ENCODE results near the gene LPAR5.

LPAR5 gene

GRCh38 chr12:6608592-6609281 lies 27.0 kb downstream of the LPAR5 start:
- peaks cover 18% of the 10 kb centered on the region for H3K4me1 ChIP-seq (ENCODE audit: control insufficient read depth, low read depth, low read length)
- H3K4me3 ChIP-seq (ENCODE audit: low read length), result no peak overlapping the region
- H2AK5ac ChIP-seq (ENCODE audit: low read length), result no peak overlapping the region
- no peak overlapping the region for H3K23ac ChIP-seq (ENCODE audit: low read length)
- H2BK5ac ChIP-seq (ENCODE audit: low read length), result no peak overlapping the region
- peak; percentile 60 for DNase-seq
- H4K5ac ChIP-seq (ENCODE audit: low read length), result no peak overlapping the region
- H3K27me3 ChIP-seq (ENCODE audit: insufficient read depth, low read length, poor library complexity), result no peaks in the 10 kb centered on the region
- no peak overlapping the region for H3K18ac ChIP-seq (ENCODE audit: low read length)
- no peak overlapping the region for H3K4ac ChIP-seq (ENCODE audit: low read depth, low read length)
- H2BK15ac ChIP-seq (replicated peaks; ENCODE audit: low read depth), result no peak overlapping the region
- WGBS (ENCODE audit: extremely low coverage, insufficient coverage, low lambda C conversion rate), result no CpG with 5 or more reads among the region's 8 CpGs
- H3K27ac ChIP-seq (ENCODE audit: low read depth, low read length), result no peak overlapping the region
- H3K56ac ChIP-seq (ENCODE audit: low read length), result no peak overlapping the region
- no peak overlapping the region for H3K4me2 ChIP-seq (ENCODE audit: low read length)
- no peak overlapping the region for H3K9ac ChIP-seq (ENCODE audit: low read length)
- no peak overlapping the region for H2BK120ac ChIP-seq (ENCODE audit: low read depth, low read length)
- peaks cover 8% of the 10 kb centered on the region for H3K79me1 ChIP-seq (ENCODE audit: low read length)
- H4K8ac ChIP-seq (ENCODE audit: low read depth, low read length), result no peak overlapping the region
- no peaks in the 10 kb centered on the region for H3K36me3 ChIP-seq (ENCODE audit: control insufficient read depth, insufficient read depth, low read length)
- peaks cover 26% of the 10 kb centered on the region for H3K79me2 ChIP-seq (ENCODE audit: control insufficient read depth, insufficient read depth, low read length)

GRCh38 chr12:6607751-6608591 lies 27.8 kb downstream of the LPAR5 start:
- Histone ChIP-seq H3K27me3 (ENCODE audit: insufficient read depth, low read length, poor library complexity) (no peaks in the 10 kb centered on the region), H3K27ac (ENCODE audit: low read depth, low read length) (no peak overlapping the region), H4K5ac (ENCODE audit: low read length) (no peak overlapping the region), H2BK15ac (replicated peaks; ENCODE audit: low read depth) (no peak overlapping the region), H3K79me2 (ENCODE audit: control insufficient read depth, insufficient read depth, low read length) (peaks cover 32% of the 10 kb centered on the region), H3K9ac (ENCODE audit: low read length) (no peak overlapping the region), H2AK5ac (ENCODE audit: low read length) (no peak overlapping the region), H3K36me3 (ENCODE audit: control insufficient read depth, insufficient read depth, low read length) (no peaks in the 10 kb centered on the region), H3K18ac (ENCODE audit: low read length) (no peak overlapping the region), H3K4me2 (ENCODE audit: low read length) (no peak overlapping the region), H3K4me3 (ENCODE audit: low read length) (no peak overlapping the region), H3K4ac (ENCODE audit: low read depth, low read length) (no peak overlapping the region), H3K4me1 (ENCODE audit: control insufficient read depth, low read depth, low read length) (peaks cover 18% of the 10 kb centered on the region), H2BK5ac (ENCODE audit: low read length) (no peak overlapping the region), H2BK120ac (ENCODE audit: low read depth, low read length) (no peak overlapping the region), H3K56ac (ENCODE audit: low read length) (no peak overlapping the region), H4K8ac (ENCODE audit: low read depth, low read length) (no peak overlapping the region), H3K79me1 (ENCODE audit: low read length) (peaks cover 10% of the 10 kb centered on the region), H3K23ac (ENCODE audit: low read length) (no peak overlapping the region)
- WGBS (ENCODE audit: extremely low coverage, insufficient coverage, low lambda C conversion rate), result 100% methylated on average over 1 of the region's 8 CpGs
- peak; percentile 70 for DNase-seq

DNA sequence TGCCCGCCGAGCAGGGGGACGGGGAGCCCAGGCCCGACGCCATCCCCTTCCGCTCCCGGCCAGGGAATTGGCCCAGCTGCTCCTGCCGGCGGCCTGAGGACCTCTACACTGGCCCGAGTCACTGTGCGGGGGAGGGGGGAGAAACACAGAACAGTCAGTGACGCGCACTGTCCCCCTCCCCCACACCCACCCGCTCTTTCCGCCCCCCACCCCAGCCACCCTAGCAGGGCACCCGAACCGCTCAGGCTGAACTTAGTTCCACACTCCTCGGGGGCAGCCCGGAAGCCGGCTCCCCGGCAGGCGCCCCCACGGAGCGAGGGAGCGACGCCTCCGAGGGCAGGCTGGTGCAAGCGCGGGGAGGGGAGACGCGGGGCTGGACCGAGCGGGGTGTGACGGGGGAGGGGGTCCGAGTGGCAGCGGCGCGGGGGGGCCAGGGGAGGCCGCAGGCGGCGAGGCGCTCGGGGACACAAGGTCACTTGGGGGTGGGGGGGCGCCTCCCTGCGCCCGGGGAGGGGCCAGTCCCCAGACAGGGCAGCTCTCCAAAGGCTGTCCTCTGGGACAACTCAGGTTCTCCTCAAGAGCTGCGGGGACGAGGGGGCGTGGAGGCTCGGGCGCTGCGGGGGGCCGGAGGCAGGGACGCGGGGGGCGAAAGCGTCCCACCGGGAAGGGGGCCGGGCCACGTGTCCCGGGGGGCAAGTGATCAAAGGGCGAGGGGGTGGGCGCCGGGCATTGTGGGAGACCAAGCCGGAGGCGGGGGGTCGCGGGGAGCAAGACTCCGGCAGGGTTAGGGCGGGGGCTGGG lies 29.2 kb downstream of the LPAR5 start:
- peak; percentile 68 for DNase-seq
- Histone ChIP-seq H3K27ac (ENCODE audit: low read depth, low read length) (peak overlapping the region; percentile 76), H3K18ac (ENCODE audit: low read length) (peak overlapping the region; percentile 99), H3K36me3 (ENCODE audit: control insufficient read depth, insufficient read depth, low read length) (peaks cover 6% of the 10 kb centered on the region), H3K9ac (ENCODE audit: low read length) (peak overlapping the region; percentile 88), H3K4me3 (ENCODE audit: low read length) (peak overlapping the region; percentile 39), H3K27me3 (ENCODE audit: insufficient read depth, low read length, poor library complexity) (no peaks in the 10 kb centered on the region), H2BK120ac (ENCODE audit: low read depth, low read length) (peak overlapping the region; percentile 83), H3K56ac (ENCODE audit: low read length) (peak overlapping the region; percentile 73), H3K23ac (ENCODE audit: low read length) (no peak overlapping the region), H3K4me2 (ENCODE audit: low read length) (peak overlapping the region; percentile 49), H4K8ac (ENCODE audit: low read depth, low read length) (peak overlapping the region; percentile 17), H4K5ac (ENCODE audit: low read length) (no peak overlapping the region), H3K79me1 (ENCODE audit: low read length) (peaks cover 14% of the 10 kb centered on the region), H2BK5ac (ENCODE audit: low read length) (no peak overlapping the region), H3K4me1 (ENCODE audit: control insufficient read depth, low read depth, low read length) (peaks cover 12% of the 10 kb centered on the region), H2AK5ac (ENCODE audit: low read length) (no peak overlapping the region), H2BK15ac (replicated peaks; ENCODE audit: low read depth) (no peak overlapping the region), H3K4ac (ENCODE audit: low read depth, low read length) (peak overlapping the region; percentile 90), H3K79me2 (ENCODE audit: control insufficient read depth, insufficient read depth, low read length) (peaks cover 40% of the 10 kb centered on the region)
- WGBS (ENCODE audit: extremely low coverage, insufficient coverage, low lambda C conversion rate), result no CpG with 5 or more reads among the region's 70 CpGs

DNA sequence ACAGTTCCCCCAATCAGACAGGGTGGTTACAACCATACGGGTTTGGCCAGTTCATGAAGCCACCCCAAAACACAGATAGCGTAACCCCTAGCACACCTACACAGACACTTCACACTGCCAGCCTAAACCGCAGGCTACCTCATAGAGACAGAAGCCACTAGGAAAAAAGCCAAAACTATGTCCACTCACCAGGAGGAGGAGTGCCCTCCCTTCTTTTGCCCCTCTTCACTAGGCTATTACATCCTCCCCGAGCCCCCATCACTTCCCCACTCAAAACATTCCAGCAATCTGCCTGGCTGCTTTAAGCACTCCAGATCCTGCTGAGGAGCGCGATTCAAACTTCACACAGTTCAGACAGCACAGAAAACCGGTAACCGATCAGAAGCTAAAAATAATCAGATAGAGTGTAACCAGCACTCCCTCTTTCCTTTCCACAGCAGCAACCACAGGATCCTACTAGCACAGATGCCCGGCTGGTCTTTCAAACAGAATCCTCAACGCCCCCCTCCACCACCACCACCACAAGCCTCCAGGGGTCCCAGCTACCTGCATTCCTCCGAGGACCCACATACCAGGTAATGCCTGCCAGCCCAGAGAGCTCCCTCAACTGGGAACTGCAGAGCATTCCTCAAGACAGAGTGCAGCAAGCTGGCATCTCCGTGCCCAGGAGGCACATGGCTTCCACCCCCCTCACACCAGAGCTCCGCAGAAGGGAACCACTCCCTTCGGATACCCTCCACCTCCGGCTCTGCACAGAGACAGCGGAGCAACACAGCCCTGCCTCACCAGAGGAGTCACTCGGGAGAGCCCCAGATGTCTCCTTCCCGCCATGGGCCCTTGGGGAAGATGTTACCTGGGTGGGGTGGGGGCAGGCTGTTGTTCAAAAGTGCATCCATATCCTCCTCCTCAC lies 30.1 kb downstream of the LPAR5 start:
- Histone ChIP-seq H2AK5ac (ENCODE audit: low read length) (no peak overlapping the region), H3K4me2 (ENCODE audit: low read length) (peak overlapping the region; percentile 49), H3K56ac (ENCODE audit: low read length) (peak overlapping the region; percentile 73), H3K36me3 (ENCODE audit: control insufficient read depth, insufficient read depth, low read length) (peaks cover 12% of the 10 kb centered on the region), H3K27me3 (ENCODE audit: insufficient read depth, low read length, poor library complexity) (no peaks in the 10 kb centered on the region), H4K8ac (ENCODE audit: low read depth, low read length) (no peak overlapping the region), H3K18ac (ENCODE audit: low read length) (peak overlapping the region; percentile 99), H3K9ac (ENCODE audit: low read length) (peak overlapping the region; percentile 71), H3K4me3 (ENCODE audit: low read length) (peak overlapping the region; percentile 39), H2BK5ac (ENCODE audit: low read length) (no peak overlapping the region), H3K79me1 (ENCODE audit: low read length) (peaks cover 18% of the 10 kb centered on the region), H3K79me2 (ENCODE audit: control insufficient read depth, insufficient read depth, low read length) (peaks cover 40% of the 10 kb centered on the region), H3K4ac (ENCODE audit: low read depth, low read length) (no peak overlapping the region), H2BK15ac (replicated peaks; ENCODE audit: low read depth) (no peak overlapping the region), H2BK120ac (ENCODE audit: low read depth, low read length) (no peak overlapping the region), H3K27ac (ENCODE audit: low read depth, low read length) (peak overlapping the region; percentile 41), H4K5ac (ENCODE audit: low read length) (no peak overlapping the region), H3K23ac (ENCODE audit: low read length) (peak overlapping the region; percentile 83), H3K4me1 (ENCODE audit: control insufficient read depth, low read depth, low read length) (peaks cover 12% of the 10 kb centered on the region)
- peak; percentile 49 for DNase-seq
- WGBS (ENCODE audit: extremely low coverage, insufficient coverage, low lambda C conversion rate), result no CpG with 5 or more reads among the region's 18 CpGs

Measured in mesendoderm (in vitro differentiated cells).